Mesenteric fat pad (tissue), 1 donor: ENCODE data around the gene PGA4. TPM values are rescaled to one million over a fixed set of nuclear protein-coding genes. Genes with fewer than 3 reads are reported as not detected.
"Not testable (repeated sequence)": the region's sequence is repeated elsewhere in the genome, so short reads cannot be mapped to it uniquely, and the experiment has no call there.

Experiments used
- DNase-seq: peaks from one replicate; pipeline ENCODE4 v3.0.0-alpha.2; 2020; ENCODE audit warnings: low spot score
- total RNA-seq: library from RNA; stranded (reverse); fragmentation: NEBNext Ultra II Directional; extraction: Animal tissue kit (Norgen Biotek cat#: 25700); gene quantifications from one replicate; pipeline ENCODE4 v1.2.1, GENCODE V29; 2021
- donor health status: DM: yes; HTN: yes; CAD: no.

The PGA4 gene
- total RNA-seq, 1 donor from 2014 or later = 20.6 TPM

- DNase-seq = not testable (repeated sequence)
Measured at GRCh38 chr11:61248071-61248470, 25.9 kb downstream of the PGA4 start.

GRCh38 chr11:61249201-61249600, 27.1 kb downstream of the PGA4 start:
- DNase-seq = not testable (repeated sequence)

- DNase-seq = not testable (repeated sequence)
Measured at GRCh38 chr11:61250796-61251765, 28.9 kb downstream of the PGA4 start.

GRCh38 chr11:61252332-61252731, 30.2 kb downstream of the PGA4 start:
- not testable (repeated sequence) for DNase-seq

- no peak for DNase-seq
Measured at GRCh38 chr11:61254403-61255025, 32.4 kb downstream of the PGA4 start.

- DNase-seq = no peak
Measured at GRCh38 chr11:61256710-61257482, 34.7 kb downstream of the PGA4 start.

- DNase-seq = no peak
Measured at GRCh38 chr11:61258546-61258945, 36.4 kb downstream of the PGA4 start.

- no peak for DNase-seq
Measured at GRCh38 chr11:61259363-61259762, 37.2 kb downstream of the PGA4 start.

GRCh38 chr11:61264371-61264770, 42.2 kb downstream of the PGA4 start:
- no peak for DNase-seq

- DNase-seq = no peak
Measured at GRCh38 chr11:61264795-61265194, 42.6 kb downstream of the PGA4 start.

- no peak for DNase-seq
Measured at GRCh38 chr11:61265357-61265756, 43.2 kb downstream of the PGA4 start.

GRCh38 chr11:61266602-61267001, 44.5 kb downstream of the PGA4 start:
- no peak for DNase-seq

GRCh38 chr11:61267437-61267841, 45.3 kb downstream of the PGA4 start:
- no peak for DNase-seq

GRCh38 chr11:61268588-61269250, 46.6 kb downstream of the PGA4 start:
- no peak for DNase-seq

GRCh38 chr11:61270354-61271076, 48.4 kb downstream of the PGA4 start:
- no peak for DNase-seq

- DNase-seq = no peak
Measured at GRCh38 chr11:61272731-61273130, 50.6 kb downstream of the PGA4 start.

- no peak for DNase-seq
Measured at GRCh38 chr11:61273178-61274078, 51.3 kb downstream of the PGA4 start.

- no peak for DNase-seq
Measured at GRCh38 chr11:61274084-61274483, 51.9 kb downstream of the PGA4 start.

- no peak for DNase-seq
Measured at GRCh38 chr11:61275191-61275590, 53.0 kb downstream of the PGA4 start.
